AG09319 (cell line): ENCODE measurements around the gene FOLR1.

ENCODE experiments used
- DNase-seq: peaks from one replicate; pipeline ENCODE4 v3.0.0-alpha.2; 2010; ENCODE audit warnings: low read depth; ENCODE audit errors: extremely low read depth
- TF ChIP-seq, protein P1 (sequence below): IDR thresholded peaks from 2 replicates; pipeline ENCODE4 v1.5.1; 2011; ENCODE audit warnings: low read depth, mild to moderate bottlenecking, inconsistent platforms, low read length, moderate library complexity

Gene FOLR1

DNA sequence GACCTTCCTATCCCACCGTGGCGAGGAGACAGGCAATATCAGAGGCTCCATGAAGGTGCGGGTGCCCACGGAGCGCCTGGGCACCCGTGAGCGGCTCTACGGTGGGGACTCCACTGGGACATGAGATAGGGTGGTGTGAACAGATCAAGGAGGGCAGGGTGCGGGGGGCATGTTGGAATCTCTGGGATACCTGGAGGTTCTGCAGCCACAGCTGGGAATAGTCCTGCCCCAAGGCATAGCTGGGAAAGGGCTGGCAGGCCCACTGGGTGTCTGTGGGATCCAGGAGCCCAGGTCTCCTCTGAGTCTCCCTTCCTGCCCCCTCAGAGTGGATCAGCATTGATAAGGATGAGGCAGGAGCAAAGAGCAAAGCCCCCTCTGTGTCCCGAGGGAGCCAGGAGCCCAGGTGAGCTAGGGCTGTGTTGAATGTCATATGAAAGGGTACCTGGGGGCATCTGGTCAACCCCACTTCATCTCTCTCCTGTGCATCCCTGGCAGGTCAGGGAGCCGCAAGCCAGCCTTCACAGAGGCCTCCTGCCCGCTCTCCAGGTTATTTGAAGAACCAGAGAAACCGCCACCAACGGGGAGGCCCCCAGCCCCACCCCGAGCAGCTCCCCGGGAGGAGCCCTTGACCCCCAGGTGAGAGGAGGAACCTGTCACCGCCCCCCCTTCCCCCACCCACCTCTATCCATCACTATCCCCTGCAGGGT is 43.6 kb downstream of the FOLR1 start:
- DNase-seq: no peak
- TF ChIP-seq, protein P1, sequence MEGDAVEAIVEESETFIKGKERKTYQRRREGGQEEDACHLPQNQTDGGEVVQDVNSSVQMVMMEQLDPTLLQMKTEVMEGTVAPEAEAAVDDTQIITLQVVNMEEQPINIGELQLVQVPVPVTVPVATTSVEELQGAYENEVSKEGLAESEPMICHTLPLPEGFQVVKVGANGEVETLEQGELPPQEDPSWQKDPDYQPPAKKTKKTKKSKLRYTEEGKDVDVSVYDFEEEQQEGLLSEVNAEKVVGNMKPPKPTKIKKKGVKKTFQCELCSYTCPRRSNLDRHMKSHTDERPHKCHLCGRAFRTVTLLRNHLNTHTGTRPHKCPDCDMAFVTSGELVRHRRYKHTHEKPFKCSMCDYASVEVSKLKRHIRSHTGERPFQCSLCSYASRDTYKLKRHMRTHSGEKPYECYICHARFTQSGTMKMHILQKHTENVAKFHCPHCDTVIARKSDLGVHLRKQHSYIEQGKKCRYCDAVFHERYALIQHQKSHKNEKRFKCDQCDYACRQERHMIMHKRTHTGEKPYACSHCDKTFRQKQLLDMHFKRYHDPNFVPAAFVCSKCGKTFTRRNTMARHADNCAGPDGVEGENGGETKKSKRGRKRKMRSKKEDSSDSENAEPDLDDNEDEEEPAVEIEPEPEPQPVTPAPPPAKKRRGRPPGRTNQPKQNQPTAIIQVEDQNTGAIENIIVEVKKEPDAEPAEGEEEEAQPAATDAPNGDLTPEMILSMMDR: no peak

DNA sequence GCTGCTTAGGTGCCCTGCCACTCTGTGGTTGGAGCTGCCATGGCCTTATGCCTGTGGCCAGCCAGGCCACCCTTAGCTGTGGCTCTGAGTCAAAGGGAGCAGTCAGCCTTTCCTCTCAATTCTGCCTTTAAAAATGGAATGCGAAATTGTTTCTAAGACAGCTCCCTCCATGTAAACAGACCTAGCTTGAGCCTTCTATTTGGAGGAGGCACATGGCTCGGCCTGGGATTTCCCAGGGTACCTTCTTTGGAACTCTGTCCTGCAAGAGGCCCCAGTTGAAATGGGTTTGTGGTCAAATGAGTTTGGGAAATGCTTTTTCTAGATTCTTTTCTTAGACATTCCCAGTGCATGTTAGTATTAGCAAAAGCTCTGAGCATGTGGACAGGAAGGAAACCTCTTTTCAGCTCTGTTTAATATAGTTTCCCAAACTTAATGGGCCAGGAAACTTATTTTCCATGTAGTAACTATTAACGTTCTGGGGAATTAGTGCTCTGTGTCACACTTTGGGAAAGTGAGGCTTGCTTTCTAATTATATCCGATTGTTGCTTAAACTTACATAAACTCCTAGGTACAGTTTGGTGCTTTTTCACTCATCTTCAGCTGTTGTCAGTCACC is 44.2 kb downstream of the FOLR1 start:
- TF ChIP-seq, protein P1: no peak
- no peak for DNase-seq

DNA sequence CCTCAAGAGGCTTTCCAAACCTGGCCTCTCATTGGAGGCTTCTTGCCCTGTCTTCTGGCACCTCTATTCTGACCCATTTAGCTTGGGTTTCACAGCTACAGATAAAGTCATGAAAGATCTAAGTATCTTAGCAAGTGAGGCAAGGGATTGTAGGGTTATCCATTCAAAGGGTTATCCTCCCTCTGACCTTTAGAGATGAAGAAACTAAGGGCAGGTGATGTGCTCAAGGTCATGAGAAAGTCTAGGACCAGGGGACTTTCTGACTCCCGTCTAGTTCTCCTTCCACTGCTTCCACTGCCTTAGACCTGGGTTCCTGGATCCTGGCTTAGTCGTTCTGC is 44.8 kb downstream of the FOLR1 start:
- TF ChIP-seq, protein P1: no peak
- no peak for DNase-seq

DNA sequence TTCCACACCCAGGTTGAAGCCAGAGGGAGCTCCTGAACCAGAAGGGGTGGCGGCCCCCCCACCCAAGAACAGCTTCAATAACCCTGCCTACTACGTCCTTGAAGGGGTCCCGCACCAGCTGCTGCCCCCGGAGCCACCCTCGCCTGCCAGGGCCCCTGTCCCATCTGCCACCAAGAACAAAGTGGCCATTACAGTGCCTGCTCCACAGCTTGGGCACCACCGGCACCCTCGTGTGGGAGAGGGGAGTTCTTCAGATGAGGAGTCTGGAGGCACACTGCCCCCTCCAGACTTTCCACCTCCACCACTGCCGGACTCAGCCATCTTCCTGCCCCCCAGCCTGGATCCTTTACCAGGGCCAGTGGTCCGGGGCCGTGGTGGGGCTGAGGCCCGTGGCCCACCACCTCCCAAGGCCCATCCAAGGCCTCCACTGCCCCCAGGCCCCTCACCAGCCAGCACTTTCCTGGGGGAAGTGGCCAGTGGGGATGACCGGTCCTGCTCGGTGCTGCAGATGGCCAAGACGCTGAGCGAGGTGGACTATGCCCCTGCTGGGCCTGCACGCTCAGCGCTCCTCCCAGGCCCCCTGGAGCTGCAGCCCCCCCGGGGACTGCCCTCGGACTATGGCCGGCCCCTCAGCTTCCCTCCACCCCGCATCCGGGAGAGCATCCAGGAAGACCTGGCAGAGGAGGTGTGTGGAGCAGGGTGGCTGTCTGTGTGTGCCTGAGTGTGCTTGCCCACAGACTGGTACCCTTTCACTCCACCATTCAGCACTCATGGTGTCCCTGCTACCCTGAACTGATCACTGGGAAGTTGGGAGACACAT is 45.4 kb downstream of the FOLR1 start:
- DNase-seq: no peak
- TF ChIP-seq, protein P1: no peak

DNA sequence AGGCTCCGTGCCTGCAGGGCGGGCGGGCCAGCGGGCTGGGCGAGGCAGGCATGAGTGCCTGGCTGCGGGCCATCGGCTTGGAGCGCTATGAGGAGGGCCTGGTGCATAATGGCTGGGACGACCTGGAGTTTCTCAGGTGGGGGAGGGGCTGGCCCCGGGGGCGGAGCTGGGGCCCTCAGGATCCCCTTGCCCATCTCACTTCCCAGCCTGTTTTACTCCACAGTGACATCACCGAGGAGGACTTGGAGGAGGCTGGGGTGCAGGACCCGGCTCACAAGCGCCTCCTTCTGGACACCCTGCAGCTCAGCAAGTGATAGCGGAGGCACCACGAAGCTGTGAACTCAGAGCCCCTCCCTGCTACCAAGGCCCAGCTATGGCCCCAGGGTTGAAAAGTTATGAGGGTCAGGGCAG is 46.1 kb downstream of the FOLR1 start:
- TF ChIP-seq, protein P1: peak; percentile 62
- DNase-seq: no peak

DNA sequence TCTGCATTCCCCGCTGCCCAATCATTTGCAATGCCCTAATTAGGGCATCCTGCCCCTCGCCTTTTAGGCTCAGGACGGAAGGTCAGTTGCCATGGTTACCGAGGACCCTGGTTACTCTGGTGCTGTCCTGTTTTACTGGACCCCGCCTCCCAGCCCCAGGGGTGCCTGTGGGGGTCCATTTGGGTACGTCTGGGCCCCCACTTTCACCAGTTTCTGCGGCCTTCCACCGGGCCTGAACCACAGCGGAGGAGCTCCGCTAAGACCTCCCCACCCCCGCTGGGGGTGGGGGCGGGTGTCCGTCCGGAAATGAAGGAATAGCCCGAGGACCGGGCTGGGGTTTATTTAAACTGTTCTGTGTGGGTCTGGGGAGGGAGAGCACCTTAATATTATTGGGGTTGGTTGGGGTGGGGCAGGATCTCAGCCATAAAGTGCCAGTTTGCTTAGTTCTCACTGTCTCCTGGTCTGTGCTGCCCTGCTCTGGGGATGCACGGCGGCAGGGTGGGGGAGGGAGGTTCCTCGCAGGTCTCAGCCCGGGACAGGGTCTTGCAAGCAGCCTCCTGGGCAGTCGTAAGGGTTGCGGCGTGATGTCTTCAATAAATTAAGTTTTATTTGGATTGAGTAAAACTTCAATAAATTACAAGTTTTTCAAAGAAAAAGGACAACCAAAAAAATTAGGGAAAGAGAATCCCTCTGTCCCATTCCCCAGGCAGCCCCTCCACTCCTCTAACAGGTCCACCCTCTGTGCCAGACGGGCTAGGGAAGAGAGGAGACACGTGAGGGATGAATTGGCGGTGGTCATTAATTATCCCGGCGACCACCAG is 46.8 kb downstream of the FOLR1 start:
- TF ChIP-seq, protein P1: no peak
- no peak for DNase-seq
